Erythroblast (primary cell): ENCODE measurements around the gene TMEM141.

Source experiments
- GATA1 ChIP-seq: IDR thresholded peaks from 2 replicates; pipeline ENCODE4 v1.6.1; 2011; ENCODE audit warnings: low read depth, mild to moderate bottlenecking, control low read depth, low read length, moderate library complexity
- POLR2A ChIP-seq: IDR thresholded peaks from 2 replicates; pipeline ENCODE4 v1.6.1; 2011; ENCODE audit warnings: mild to moderate bottlenecking, low read length

GRCh38 chr9:136746621-136747020, 44.5 kb upstream of the TMEM141 start:
- TF ChIP-seq POLR2A, result no peak
- TF ChIP-seq GATA1, result no peak
